ENCODE measurements around the gene LACTB.

LACTB gene

GRCh38 chr15:63176302-63176701 lies 54.6 kb downstream of the LACTB start:
- no peak for DNase-seq (ENCODE audit: low read depth in 2 of 2)

- no peak for DNase-seq (ENCODE audit: low read depth in 2 of 2)
Observed at GRCh38 chr15:63178034-63178433, 56.4 kb downstream of the LACTB start.

- DNase-seq (ENCODE audit: low read depth in 2 of 2): no peak
Observed at GRCh38 chr15:63180746-63181145, 59.1 kb downstream of the LACTB start.

- no peak for DNase-seq (ENCODE audit: low read depth in 2 of 2)
Observed at GRCh38 chr15:63181648-63182047, 60.0 kb downstream of the LACTB start.

- no peak for DNase-seq (ENCODE audit: low read depth in 2 of 2)
Observed at GRCh38 chr15:63185206-63185605, 63.5 kb downstream of the LACTB start.

- no peak for DNase-seq (ENCODE audit: low read depth in 2 of 2)
Observed at GRCh38 chr15:63186065-63186464, 64.4 kb downstream of the LACTB start.

GRCh38 chr15:63187589-63188226 lies 66.0 kb downstream of the LACTB start:
- DNase-seq (ENCODE audit: low read depth in 2 of 2): no peak

GRCh38 chr15:63188247-63188925 lies 66.7 kb downstream of the LACTB start:
- DNase-seq (ENCODE audit: low read depth in 2 of 2): no peak

- peak; percentile 96 to 99 for DNase-seq (ENCODE audit: low read depth in 2 of 2)
Observed at GRCh38 chr15:63188926-63189871, 67.5 kb downstream of the LACTB start, which contains the start of gene RAB8B. RAB8B (plus strand) TSS chr15:63189606; CDS start chr15:63189625, 19 bp downstream.

- DNase-seq (ENCODE audit: low read depth in 2 of 2): no peak
Observed at GRCh38 chr15:63189941-63190768, 68.5 kb downstream of the LACTB start.

GRCh38 chr15:63190769-63191649 lies 69.3 kb downstream of the LACTB start:
- no peak for DNase-seq (ENCODE audit: low read depth in 2 of 2)
